GM21717 (cell line): ENCODE data around the gene DYNC1I1.

Source experiments
- ATAC-seq: cut with Tn5 transposase; IDR thresholded peaks from one replicate; pipeline ENCODE4 v1.9.1; 2021; ENCODE audit warnings: mild to moderate bottlenecking, moderate library complexity; ENCODE audit not compliant: unreplicated experiment

Gene DYNC1I1

DNA sequence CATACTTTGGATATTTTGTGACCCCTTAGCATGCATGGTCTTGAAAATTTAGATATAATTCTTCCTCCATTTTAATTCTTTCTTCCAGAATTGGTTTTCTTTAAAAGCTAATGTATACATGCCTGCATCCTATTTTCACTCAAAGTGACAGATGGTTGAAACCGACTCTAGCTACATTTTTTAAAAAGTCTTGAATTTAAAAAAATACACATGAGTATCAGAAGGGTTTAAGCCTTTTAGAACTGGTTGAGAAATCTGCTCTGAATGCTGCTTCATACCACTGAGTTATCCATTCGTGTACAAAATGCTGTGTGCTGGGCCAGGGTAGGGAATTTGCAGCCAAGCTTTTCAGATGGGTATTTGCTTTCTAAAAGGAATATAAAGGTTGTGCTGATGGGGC is 16.5 kb downstream of the DYNC1I1 start:
- ATAC-seq = no peak

DNA sequence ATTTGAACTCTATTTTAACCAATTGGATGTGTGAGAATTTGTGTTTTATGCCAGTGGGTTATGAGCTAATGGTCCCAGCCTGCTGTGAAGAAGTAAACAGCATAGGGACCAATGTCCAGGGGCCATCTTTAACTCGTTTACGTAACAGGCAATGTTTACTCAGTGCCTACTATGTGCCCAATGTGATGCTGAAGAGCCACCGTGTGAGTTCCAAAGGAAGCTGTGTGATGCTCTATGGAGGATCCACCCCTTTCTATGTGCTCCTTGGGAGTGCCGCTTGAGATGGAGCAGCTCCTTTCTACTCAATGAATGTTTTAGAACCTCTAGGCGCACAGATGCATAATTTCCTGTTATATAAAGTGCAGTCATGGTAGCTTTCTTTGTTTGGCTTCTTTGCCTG is 21.3 kb downstream of the DYNC1I1 start:
- no peak for ATAC-seq

DNA sequence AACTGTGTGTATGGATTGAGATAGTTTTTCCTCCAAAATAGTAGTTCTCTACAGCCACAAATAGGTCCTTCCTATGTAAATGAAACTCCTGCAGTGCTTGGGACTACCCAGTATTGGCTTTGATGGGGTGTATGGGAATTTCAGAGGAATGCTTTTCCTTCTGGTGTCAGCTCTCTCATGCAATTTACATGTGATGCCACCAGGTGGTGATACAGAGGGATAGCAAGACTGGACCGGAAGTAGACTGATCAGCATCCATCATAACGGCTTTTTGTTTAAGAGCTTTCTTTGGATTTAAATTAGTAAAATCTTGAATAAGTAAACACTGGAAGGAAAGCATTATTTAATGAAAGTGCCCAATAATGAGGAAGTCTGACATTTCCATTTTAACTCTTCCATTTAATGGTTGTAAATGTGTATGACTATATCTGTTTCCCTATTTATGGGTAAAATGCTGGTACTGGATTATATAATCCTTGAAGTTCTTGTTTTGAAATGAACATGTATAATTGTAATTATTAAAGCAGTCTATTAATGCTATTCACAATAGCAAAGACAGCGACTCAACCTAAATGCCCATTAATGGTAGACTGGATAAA is 22.7 kb downstream of the DYNC1I1 start:
- ATAC-seq = no peak

DNA sequence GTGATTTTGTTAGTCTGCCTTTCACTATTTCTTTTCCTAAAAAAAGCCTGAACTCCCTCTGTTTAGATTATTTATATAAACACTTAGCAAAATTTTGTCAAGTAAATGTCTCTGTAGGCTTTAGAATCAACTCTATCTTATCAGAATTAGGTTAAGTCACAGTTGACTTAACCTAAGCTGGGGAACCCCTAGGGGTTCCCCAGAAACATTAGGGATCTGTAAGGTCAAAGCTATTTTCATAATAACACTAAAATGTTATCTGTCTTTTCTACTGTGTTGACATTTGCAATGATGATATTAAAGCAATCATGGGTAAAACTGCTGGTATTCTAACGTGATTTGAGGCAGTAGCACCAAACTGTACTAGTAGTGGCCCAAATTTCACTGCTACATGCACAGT is 24.3 kb downstream of the DYNC1I1 start:
- ATAC-seq = no peak

DNA sequence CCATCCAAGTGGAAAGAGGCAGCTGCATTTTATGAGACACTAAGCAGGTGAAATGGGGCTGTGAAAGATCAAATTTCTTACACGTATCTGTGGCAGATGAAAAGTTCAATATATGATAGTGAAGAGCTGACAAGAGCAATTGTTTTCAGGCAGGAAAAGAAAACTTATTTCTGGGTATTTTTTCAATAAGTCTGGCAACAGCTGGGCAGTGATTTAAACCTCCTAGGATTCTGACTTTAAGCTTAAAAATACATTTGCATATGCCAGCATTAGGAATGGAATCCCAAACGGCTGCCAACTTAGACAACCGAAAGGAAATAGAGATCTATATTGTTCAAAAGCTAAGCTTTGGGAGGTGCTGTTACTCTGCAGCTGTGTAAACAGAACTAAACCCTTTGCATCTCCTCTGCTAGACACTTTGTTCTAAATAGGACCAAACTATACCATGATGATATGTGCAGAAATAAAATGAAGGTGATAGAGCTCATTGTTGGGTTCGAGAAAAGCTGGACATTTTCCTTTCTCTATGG is 26.1 kb downstream of the DYNC1I1 start:
- no peak for ATAC-seq

DNA sequence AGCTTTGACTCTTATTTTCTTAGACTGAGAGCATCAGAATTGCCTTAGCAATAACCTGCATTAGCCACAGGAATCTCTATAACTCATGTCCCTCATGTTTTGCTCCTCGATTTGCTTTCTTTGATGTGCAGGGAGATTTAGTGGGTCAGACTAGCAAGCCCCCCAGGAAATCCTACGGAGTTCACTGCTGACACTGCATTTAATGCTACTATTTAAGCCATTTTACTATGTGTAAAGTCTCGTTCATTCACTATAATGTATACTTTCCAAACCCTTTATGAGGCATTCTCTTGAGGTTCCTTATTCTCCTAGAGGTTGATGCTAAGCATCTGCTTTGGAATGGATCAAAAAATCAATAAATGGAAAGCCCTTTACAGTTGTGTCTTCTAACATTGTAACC is 28.4 kb downstream of the DYNC1I1 start:
- no peak for ATAC-seq

DNA sequence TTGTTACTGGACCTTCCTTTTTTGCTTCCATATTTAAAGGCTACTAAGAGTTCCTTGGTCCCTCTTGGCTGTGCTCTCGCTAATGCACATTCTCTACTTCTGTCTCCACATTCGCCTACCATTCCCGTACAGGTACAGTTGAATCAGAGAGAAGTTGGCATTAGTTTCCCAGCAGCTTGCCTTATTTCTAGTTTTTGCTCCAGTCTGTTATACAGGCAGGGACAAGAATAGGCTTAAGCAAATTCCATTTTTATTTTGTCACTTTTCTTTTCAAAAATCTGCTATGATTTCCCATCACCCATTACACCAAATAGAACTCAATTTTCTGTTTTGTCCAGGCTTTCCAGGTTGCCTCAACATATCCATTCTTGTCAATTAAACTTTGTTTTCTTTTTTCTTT is 29.9 kb downstream of the DYNC1I1 start:
- ATAC-seq = no peak

DNA sequence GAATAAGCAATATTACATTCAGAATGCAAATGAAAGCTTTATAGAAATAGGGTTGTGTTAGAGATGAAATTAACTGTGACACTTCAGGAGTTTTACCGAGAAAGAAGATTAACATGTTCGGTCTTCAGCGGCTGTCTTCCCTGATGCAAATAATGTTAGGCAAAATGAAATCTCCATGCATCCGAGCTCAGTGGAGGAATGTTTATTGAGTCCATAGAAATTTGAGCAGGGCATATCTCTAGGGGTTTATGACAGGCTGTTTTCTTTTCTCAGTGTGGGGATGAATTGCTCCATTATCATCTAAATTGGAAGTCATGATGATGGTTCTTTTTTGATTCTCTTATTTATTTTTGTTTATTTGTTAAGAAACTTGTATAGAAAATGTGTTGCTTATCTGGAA is 31.7 kb downstream of the DYNC1I1 start:
- no peak for ATAC-seq

DNA sequence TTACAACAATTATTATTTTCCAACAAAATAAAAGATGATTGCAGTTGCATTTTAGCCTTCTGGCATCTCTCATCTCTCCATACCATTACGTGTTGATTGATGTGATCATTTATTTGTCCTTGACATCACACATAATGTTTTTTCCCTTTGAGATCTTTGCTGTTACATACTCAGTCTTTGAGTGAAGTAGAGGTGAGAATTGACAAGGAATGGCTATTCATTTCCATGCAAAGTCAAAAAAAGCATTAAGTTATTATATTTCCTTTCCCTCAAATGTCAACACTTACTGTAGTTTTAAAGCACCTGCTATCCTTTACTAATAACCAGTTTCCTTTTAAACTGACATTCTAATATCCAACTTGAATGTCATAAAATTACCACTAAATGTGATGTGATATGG is 33.6 kb downstream of the DYNC1I1 start:
- ATAC-seq = no peak

DNA sequence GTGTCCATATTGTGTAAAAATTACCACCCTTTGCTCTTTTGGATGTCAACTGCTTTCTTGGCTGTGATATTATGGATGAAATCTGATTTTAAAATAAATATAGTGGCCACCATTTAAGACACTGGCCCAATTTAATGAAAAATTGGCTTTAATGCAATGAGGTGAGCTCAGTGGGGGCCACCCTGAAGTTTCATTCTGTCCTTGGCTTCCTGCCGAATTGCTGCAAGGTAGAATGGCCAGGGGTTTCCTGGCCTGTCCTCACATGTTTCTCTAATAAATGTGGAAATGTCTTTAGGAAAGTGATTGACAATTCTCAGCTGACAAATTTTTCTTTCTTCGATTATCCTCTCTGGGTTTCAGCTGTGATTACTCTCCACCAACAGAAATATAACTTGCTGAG is 36.0 kb downstream of the DYNC1I1 start:
- ATAC-seq = no peak

DNA sequence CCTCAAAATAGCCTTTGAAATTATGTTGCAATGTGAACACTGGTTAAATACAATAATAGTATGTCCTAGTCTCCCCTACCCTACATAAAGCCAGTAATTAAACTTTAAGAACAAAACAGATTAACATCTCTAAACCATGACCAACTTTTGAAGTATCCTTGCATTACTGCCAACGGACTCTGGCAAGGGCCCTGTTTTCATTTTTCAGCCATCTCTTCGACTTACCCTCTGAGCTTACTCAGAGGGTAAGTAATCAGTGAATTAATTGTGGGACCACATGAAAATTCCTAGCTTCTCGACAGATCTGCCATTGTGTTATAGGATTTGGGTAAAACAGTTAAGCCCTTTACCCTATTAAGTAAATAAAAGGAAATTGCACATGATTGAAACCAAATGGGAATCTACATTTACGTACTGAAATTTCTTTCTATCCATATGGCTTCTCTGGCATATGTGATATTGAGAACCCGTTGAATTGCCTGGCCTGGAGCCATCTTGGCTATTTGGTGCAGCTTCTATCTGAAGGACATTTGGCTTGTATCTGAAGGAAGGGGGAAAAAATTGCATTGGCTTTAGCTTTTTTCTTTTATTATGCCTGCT is 39.6 kb downstream of the DYNC1I1 start:
- no peak for ATAC-seq

DNA sequence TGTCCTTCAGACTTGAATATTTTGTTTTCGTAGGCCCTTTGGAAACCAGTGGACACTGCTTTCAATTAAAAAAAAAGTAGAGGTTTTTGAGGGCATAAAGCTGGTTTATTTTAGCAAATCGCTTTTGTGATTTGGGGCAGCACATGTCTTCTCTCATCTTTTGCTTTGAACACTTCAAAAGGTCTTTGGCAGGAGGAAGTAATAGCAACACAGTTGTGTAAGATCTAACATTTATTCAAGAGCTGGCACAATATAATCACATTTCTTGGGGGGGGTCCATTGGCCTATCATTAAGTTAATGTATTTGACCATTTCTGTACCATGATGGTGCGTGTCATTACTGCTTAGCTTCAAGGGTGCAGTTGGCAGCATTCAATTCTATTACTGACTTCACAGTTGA is 42.4 kb downstream of the DYNC1I1 start:
- no peak for ATAC-seq

DNA sequence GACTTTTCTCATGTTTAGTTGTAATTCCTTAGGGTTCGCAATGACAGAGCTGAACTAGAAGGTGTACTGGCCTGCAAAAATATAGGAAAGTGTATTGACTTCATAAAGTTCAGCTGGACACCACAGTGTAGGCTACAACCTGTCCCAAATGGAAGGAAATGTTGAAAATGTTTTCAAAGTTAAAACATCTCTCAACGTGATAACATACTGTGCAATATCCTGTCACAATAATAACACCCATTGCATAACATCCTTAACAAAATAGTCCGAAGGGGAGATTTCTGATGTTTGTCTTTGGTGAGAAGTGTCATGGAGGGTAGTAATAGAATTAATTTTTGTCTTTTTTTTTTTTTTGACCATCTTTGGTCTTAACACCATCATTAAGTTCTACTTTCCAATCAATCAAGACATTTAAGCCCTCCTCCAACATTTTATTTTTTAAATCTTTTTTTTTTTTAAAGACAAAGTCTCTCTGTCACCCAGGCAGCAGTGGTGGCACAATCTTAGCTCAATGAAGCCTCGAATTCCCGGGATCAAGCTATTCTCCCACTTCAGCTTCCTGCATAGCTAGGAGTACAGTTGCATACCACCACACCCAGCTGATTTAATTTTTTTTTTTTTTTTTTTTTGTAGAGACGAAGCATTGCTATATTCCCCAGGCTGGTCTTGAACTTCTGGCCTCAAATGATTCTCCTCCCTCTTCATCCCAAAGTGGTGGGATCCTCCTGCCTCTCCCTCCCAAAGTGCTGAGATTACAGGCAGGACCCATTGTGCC is 45.7 kb downstream of the DYNC1I1 start:
- no peak for ATAC-seq

DNA sequence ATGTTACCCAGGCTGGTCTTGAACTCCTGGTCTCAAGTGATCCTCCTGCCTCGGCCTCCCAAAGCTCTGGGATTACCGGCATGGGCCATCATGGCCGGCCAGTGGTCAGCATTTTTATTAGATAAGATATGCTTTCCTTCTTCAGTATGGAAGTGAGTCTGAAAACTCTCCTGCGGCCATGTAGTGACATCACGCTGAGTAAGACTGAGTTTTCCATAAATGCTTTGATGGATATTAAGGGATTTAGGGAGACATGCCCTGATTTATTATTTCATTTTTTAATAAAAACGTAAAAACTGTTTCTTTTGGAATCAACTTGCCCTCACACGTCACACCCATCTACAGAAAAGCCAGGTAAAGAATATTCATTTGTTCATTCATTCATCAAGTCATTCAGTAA is 48.4 kb downstream of the DYNC1I1 start:
- no peak for ATAC-seq

DNA sequence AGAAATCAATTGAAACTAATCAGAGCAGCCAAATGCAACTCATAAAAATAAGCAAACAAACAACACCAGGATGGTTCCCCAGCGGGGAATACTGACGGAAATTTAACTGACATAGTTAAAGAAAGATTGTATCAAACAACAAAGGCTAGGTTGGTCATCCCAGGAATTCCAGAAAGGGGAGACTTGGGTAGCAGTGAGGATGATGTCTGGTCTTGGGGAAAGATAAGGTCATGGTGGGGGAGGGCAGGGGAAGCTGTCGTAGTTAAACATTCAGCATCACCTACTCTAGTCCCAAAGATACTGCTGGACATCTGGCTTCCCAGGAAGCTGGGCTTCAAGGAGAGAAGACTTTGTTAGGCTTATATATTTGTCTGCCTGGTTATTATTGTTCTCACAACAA is 50.4 kb downstream of the DYNC1I1 start:
- no peak for ATAC-seq

DNA sequence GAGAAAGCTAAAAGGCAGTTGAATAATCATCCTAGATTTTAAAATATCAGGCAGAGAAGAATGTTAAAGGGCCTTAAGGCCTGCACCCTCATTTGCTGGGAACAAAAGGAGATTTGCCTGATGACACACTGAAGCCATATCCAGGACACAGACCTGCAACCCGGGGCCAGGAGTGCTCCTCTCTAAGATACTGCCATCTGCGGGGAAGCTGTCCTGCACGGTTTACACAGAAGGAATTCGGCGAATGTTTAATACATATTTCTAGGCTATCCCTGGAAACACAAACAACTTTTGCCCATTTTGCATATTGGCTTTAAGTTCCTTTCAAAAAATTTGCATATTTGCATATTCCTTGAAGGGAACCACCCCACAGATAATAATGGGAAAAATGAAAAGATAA is 52.3 kb downstream of the DYNC1I1 start:
- no peak for ATAC-seq

DNA sequence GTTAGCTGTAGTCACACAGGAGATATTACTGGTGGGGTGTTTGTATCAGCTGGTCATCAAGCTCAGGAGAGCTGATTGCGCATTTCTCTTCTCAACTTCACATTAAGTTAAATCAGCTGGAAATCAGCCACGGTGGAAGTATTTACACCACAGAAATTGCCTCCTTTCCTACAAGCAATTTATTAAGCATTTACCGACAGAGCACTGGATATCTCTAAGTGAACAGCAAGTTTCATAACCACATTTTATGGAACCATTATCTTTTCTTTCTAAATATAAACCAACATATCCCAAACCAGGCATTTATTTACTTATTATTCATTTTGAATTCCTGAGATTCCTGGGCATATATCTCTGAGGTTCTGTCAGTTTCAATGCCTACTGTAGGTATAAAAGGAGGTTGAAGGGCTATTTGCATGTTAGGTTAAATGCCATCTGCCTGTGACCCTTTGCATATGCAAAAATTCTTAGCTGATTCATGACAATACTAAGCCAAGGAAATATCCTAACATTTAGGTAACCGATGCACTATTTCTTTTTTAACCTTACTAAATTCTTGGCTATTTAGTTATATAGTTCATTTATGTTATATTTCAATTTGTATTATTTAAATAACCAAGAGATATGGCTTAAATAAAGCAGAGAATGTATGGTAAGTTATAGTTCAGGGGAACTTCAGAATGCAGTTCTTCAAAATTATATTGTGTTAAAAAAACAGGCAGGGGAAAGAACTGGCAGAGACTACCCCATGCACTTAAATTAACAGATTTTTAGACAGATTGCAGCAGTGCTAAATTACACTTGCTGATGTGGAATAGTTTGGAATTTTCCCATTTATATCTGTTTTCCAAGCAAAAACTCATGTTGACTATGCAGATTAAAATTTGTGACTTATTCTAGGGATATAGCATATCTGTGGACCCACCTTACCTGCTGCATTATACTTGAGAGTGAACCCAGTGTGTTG is 56.8 kb downstream of the DYNC1I1 start:
- no peak for ATAC-seq

DNA sequence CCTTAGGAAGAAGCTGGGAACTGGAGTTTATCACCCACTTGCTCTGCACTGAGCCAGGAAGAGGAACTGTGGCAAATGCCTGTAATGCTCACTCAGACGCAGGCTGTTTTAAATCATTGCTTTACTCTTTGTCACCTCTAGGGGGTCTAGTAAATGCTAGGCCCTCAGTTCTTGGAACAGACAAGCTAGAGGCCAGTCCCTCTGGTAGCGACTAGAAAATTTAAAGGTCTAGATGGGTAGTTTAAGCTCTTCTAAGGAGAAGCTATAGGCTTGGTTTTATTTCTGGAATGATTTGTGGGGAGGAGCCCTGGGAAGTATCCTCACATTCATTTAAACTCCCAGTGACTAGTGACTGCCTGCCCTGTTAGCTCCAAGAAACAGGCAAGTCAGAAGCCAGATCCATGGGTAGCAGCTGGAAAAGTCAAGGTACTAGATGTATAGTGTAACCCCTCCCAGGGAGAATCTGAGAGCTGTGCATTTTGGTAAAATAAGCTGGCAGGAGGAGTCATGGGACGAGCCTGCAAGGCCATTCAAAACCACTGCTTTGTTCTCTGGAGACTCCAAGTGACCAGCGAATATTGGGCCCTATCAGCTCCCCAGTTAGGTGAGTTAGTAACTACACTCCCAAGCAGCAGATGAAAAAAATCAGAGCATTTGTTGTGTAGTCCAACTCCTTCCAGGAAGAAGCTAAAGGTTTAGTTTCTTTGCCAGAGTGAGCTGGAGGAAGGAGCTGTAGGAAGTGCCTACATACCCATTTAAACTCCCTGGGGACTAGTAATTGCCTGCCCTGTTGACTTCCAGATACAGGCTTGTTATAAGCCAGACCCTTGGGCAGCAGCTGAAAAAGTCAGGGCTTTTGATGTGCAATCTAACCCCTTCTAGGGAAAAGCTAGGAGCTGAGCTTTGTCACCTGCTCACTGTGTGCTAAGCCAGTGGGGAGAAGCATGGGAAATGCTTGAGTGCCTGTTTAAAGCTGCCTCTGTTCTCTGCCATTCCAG is 68.9 kb downstream of the DYNC1I1 start:
- peak; percentile 89 for ATAC-seq

DNA sequence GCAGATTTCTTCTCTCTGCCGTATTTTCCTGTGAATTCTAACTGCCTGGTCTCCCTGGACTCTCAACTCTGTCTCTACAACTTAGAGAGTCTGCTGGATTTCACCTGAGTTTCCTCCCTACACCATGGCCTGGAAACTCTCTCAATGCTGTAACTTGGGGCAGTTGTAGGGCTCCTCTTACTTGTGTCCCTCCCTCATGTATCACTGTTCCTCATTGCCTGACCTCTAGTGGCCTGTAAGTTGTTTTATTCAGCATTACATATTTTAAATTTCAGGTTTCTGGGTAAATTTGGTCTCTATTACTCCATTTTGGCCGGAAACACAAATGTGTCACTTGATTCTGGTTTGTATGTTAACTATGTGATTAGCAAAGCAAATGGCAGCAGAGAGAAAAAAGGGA is 70.9 kb downstream of the DYNC1I1 start:
- no peak for ATAC-seq

DNA sequence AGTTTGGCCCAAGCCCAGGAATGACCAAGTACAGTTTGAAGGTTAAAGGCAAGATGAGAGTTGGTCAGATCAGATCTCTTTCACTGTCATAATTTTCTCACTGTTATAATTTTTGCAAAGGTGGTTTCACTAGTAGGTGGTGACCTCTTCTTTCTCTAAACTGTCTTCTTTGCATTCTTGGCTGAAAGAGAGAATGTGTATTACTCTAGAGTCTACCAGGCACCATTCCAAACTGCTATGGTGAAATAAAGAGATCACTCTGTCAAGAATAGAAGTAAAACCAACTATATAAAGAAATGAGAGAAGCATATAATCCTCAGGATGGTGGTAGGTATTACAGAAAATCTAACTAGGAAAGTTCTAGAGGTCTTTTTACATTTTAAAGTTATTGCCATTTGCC is 72.7 kb downstream of the DYNC1I1 start:
- no peak for ATAC-seq
